Prostate gland (tissue), 2 donors: Measurements from ENCODE around the gene HTR7.

Source experiments
- CTCF ChIP-seq, 4 experiments: fragments of 200-600 bp in 2 of 4; fragments of 450-650 bp in 2 of 4; sonication (generic) in 2 of 4; IDR thresholded peaks; 1 replicate in 3 of 4; 2 replicates in 1 of 4; pipeline ENCODE4 v1.5.1; 2016 to 2019; ENCODE audit warnings: antibody characterized with exemption in 4 of 4, mild to moderate bottlenecking in 2 of 4, moderate library complexity in 2 of 4
- POLR2AphosphoS5 ChIP-seq: sonication (generic); formaldehyde crosslinking; IDR thresholded peaks from one replicate; pipeline ENCODE4 v1.6.1; 2017; ENCODE audit warnings: antibody characterized with exemption

- TF ChIP-seq CTCF (IDR thresholded peaks at IDR 0.05) (no peak), POLR2AphosphoS5 (no peak)
Observed at GRCh38 chr10:90740265-90740664, 117.6 kb downstream of the HTR7 start.
